Measurements from ENCODE around the gene CDK1.

Gene CDK1

DNA sequence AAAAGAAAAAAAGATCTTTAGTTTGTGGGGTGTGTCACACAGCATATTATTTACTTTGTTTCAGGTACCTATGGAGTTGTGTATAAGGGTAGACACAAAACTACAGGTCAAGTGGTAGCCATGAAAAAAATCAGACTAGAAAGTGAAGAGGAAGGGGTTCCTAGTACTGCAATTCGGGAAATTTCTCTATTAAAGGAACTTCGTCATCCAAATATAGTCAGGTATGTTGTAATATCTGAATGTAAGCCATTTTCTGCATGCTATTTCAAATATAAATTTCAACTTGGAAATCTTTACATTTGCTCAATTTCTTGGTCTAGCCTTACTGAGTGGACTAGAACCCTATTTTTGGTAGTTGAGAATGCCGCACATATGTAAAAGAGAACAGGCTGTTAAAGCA is 6.4 kb downstream of the CDK1 start:
- in situ Hi-C loops (cut with HindIII; ENCODE audit: low sequenced_read_pairs): no loop called here

DNA sequence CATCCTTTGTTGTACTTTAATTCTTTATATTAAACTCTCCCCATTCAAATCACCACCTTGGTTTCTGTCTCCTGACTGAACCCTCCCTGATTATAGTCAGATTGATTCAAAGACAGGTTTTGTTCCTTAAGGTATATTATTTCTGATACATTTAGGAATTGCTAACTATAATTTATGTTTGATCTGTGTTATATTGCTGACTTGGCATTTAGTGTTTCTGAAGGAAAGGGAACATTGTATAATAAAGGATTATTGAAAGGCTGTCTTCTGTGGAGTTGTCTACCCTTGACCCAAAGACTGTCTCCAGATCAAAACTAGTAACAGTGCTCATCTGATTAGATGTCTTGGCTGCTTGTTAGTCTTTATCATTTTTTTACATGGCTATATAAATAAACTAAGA is 10.3 kb downstream of the CDK1 start:
- H3K4me3 ChIP-seq (ENCODE audit: low read depth, low read length): no peak overlapping the region
- in situ Hi-C loops (cut with HindIII; ENCODE audit: low sequenced_read_pairs): no loop called here
- TF ChIP-seq, protein P1, sequence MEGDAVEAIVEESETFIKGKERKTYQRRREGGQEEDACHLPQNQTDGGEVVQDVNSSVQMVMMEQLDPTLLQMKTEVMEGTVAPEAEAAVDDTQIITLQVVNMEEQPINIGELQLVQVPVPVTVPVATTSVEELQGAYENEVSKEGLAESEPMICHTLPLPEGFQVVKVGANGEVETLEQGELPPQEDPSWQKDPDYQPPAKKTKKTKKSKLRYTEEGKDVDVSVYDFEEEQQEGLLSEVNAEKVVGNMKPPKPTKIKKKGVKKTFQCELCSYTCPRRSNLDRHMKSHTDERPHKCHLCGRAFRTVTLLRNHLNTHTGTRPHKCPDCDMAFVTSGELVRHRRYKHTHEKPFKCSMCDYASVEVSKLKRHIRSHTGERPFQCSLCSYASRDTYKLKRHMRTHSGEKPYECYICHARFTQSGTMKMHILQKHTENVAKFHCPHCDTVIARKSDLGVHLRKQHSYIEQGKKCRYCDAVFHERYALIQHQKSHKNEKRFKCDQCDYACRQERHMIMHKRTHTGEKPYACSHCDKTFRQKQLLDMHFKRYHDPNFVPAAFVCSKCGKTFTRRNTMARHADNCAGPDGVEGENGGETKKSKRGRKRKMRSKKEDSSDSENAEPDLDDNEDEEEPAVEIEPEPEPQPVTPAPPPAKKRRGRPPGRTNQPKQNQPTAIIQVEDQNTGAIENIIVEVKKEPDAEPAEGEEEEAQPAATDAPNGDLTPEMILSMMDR (IDR thresholded peaks at IDR 0.05; ENCODE audit: low read depth, low read length, missing control alignments): no peak
- DNase-seq (ENCODE audit: low read depth): no peak

More for the DNA sequence above, 6.4 kb downstream of the CDK1 start:
- no peak for DNase-seq (ENCODE audit: low read depth)
- no peak overlapping the region for H3K4me3 ChIP-seq (ENCODE audit: low read depth, low read length)
- TF ChIP-seq, protein P1 (IDR thresholded peaks at IDR 0.05; ENCODE audit: low read depth, low read length, missing control alignments): no peak

DNA sequence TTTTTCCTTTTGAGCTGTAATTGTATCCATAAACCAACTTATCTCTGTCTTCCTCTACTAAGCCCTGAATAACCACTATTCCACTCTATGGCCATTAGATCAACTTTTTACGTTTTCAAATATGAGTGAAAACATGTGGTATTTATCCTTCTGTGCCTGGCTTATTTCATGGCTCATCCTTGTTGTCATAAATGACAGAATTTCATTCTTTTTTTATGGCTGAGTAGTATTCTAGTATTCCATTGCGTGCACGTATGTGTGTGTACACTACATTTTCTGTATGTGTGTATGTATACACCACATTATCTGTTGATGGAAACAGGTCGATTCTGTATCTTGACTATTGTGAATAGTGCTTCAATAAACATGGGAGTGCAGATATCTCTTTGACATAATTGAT is 11.1 kb downstream of the CDK1 start:
- TF ChIP-seq, protein P1 (IDR thresholded peaks at IDR 0.05; ENCODE audit: low read depth, low read length, missing control alignments): no peak
- no peak overlapping the region for H3K4me3 ChIP-seq (ENCODE audit: low read depth, low read length)
- no peak for DNase-seq (ENCODE audit: low read depth)
- in situ Hi-C loops (cut with HindIII; ENCODE audit: low sequenced_read_pairs): no loop called here

- H3K4me3 ChIP-seq (ENCODE audit: low read depth, low read length): no peak overlapping the region
- in situ Hi-C loops (cut with HindIII; ENCODE audit: low sequenced_read_pairs): no loop called here
- TF ChIP-seq, protein P1 (IDR thresholded peaks at IDR 0.05; ENCODE audit: low read depth, low read length, missing control alignments): no peak
- no peak for DNase-seq (ENCODE audit: low read depth)
Measured at GRCh38 chr10:60794953-60795352, 16.7 kb downstream of the CDK1 start.

GRCh38 chr10:60795465-60796202 is 17.4 kb downstream of the CDK1 start:
- DNase-seq (ENCODE audit: low read depth): no peak
- TF ChIP-seq, protein P1 (IDR thresholded peaks at IDR 0.05; ENCODE audit: low read depth, low read length, missing control alignments): no peak
- no peak overlapping the region for H3K4me3 ChIP-seq (ENCODE audit: low read depth, low read length)
- in situ Hi-C loops (cut with HindIII; ENCODE audit: low sequenced_read_pairs): no loop called here

- DNase-seq (ENCODE audit: low read depth): no peak
- in situ Hi-C loops (cut with HindIII; ENCODE audit: low sequenced_read_pairs): no loop called here
- no peak overlapping the region for H3K4me3 ChIP-seq (ENCODE audit: low read depth, low read length)
- TF ChIP-seq, protein P1 (IDR thresholded peaks at IDR 0.05; ENCODE audit: low read depth, low read length, missing control alignments): no peak
Measured at GRCh38 chr10:60796481-60796880, 18.2 kb downstream of the CDK1 start.

Data from astrocyte of the cerebellum (primary cell).